WTC11 (cell line): ENCODE measurements around the gene LGSN. TPM values are rescaled to one million over a fixed set of nuclear protein-coding genes. Genes with fewer than 3 reads are reported as not detected.

Experiments
- ATAC-seq: fragments of 200-7000 bp; cut with Tn5 transposase; 2 replicates; pipeline ENCODE4 v1.10.0; 2021; ENCODE audit warnings: mild to moderate bottlenecking, moderate library complexity
- CTCF ChIA-PET: fragments of 300-600 bp; sonication (Branson Sonifier 250); formaldehyde crosslinking; loops from one replicate; lab custom pipeline; 2021; ENCODE audit warnings: antibody characterized with exemption; lab: Charles Lee
- POLR2A ChIA-PET: fragments of 350-600 bp; sonication (Branson Sonifier 250); formaldehyde crosslinking; loops from one replicate; lab custom pipeline; 2021; ENCODE audit warnings: antibody characterized with exemption; lab: Charles Lee
- DNase-seq: peaks from one replicate; pipeline ENCODE4 v3.0.0; 2021; ENCODE audit warnings: low spot score
- H3K27ac Mint-ChIP-seq: 2 replicates; pipeline ENCODE4 v1.8.0; 2021; ENCODE audit warnings: mixed read lengths
- H3K27me3 Mint-ChIP-seq: 2 replicates; pipeline ENCODE4 v1.8.0; 2021; ENCODE audit warnings: low read depth, mild to moderate bottlenecking, moderate library complexity, mixed read lengths
- H3K36me3 Mint-ChIP-seq: 2 replicates; pipeline ENCODE4 v1.8.0; 2021; ENCODE audit warnings: mixed read lengths
- H3K4me1 Mint-ChIP-seq: 2 replicates; pipeline ENCODE4 v1.8.0; 2022; ENCODE audit warnings: mixed read lengths
- H3K4me3 Mint-ChIP-seq: 2 replicates; pipeline ENCODE4 v1.8.0; 2021; ENCODE audit warnings: mild to moderate bottlenecking, moderate library complexity, mixed read lengths
- H3K9me3 Mint-ChIP-seq: 2 replicates; pipeline ENCODE4 v1.8.0; 2021; ENCODE audit warnings: mixed read lengths
- ATF1 ChIP-seq: sonication (generic); formaldehyde crosslinking; IDR thresholded peaks from 2 replicates; pipeline ENCODE4 v1.8.1; 2023; ENCODE audit warnings: mild to moderate bottlenecking, moderate library complexity, missing genetic modification reagents
- ELF4 ChIP-seq: sonication (generic); formaldehyde crosslinking; IDR thresholded peaks from 2 replicates; pipeline ENCODE4 v1.8.1; 2022; ENCODE audit warnings: low read depth, mild to moderate bottlenecking, moderate library complexity, missing genetic modification reagents
- FOXJ3 ChIP-seq: sonication (generic); formaldehyde crosslinking; IDR thresholded peaks from 2 replicates; pipeline ENCODE4 v1.9.0; 2021; ENCODE audit warnings: missing genetic modification reagents, mild to moderate bottlenecking, borderline replicate concordance
- IRF2 ChIP-seq: sonication (generic); formaldehyde crosslinking; IDR thresholded peaks from 2 replicates; pipeline ENCODE4 v1.8.0; 2022; ENCODE audit warnings: low read depth, missing genetic modification reagents, borderline replicate concordance
- JUN ChIP-seq: sonication (generic); formaldehyde crosslinking; IDR thresholded peaks from 2 replicates; pipeline ENCODE4 v1.8.0; 2023; ENCODE audit warnings: mild to moderate bottlenecking, missing genetic modification reagents
- KAT7 ChIP-seq: sonication (generic); formaldehyde crosslinking; IDR thresholded peaks from 2 replicates; pipeline ENCODE4 v1.8.1; 2023; ENCODE audit warnings: missing genetic modification reagents, mild to moderate bottlenecking, borderline replicate concordance
- NFYB ChIP-seq: sonication (generic); formaldehyde crosslinking; conservative IDR thresholded peaks from 2 replicates; pipeline ENCODE4 v1.8.0; 2022; ENCODE audit warnings: low read depth, missing genetic modification reagents
- NR3C1 ChIP-seq: sonication (generic); formaldehyde crosslinking; conservative IDR thresholded peaks from 2 replicates; pipeline ENCODE4 v1.8.1; 2023; ENCODE audit warnings: low read depth, mild to moderate bottlenecking, missing genetic modification reagents
- RELA ChIP-seq: sonication (generic); formaldehyde crosslinking; IDR thresholded peaks from 2 replicates; pipeline ENCODE4 v1.8.1; 2022; ENCODE audit warnings: missing genetic modification reagents, mild to moderate bottlenecking, borderline replicate concordance
- SMAD3 ChIP-seq: sonication (generic); formaldehyde crosslinking; IDR thresholded peaks from 2 replicates; pipeline ENCODE4 v1.8.0; 2022; ENCODE audit warnings: missing genetic modification reagents, mild to moderate bottlenecking, borderline replicate concordance
- SP1 ChIP-seq: sonication (generic); formaldehyde crosslinking; conservative IDR thresholded peaks from 2 replicates; pipeline ENCODE4 v1.8.1; 2022; ENCODE audit warnings: missing genetic modification reagents
- total RNA-seq: library from RNA; stranded (reverse); gene quantifications from 3 replicates; pipeline ENCODE4 v1.2.3, GENCODE V29; 2021
- TF ChIP-seq, protein P1 (sequence below): fragments of 250-450 bp; sonication (Bioruptor Pico); IDR thresholded peaks from 2 replicates; pipeline ENCODE4 v1.8.0; 2021; ENCODE audit warnings: mild to moderate bottlenecking
- TF ChIP-seq, protein P2 (sequence below): sonication (generic); formaldehyde crosslinking; IDR thresholded peaks from 2 replicates; pipeline ENCODE4 v1.8.0; 2023; ENCODE audit warnings: missing genetic modification reagents
- TF ChIP-seq, protein P3 (sequence below): sonication (generic); formaldehyde crosslinking; IDR thresholded peaks from 2 replicates; pipeline ENCODE4 v1.8.1; 2023; ENCODE audit warnings: mild to moderate bottlenecking, missing genetic modification reagents, borderline replicate concordance
- TF ChIP-seq, protein P4 (sequence below): sonication (generic); formaldehyde crosslinking; IDR thresholded peaks from 2 replicates; pipeline ENCODE4 v1.8.0; 2023; ENCODE audit warnings: missing genetic modification reagents, mild to moderate bottlenecking, borderline replicate concordance
- TF ChIP-seq, protein P5 (sequence below): sonication (generic); formaldehyde crosslinking; IDR thresholded peaks from 2 replicates; pipeline ENCODE4 v1.8.1; 2023; ENCODE audit warnings: mild to moderate bottlenecking, missing genetic modification reagents

The LGSN gene
- total RNA-seq, 1 experiment from 2014 or later, result 0.35 TPM

DNA sequence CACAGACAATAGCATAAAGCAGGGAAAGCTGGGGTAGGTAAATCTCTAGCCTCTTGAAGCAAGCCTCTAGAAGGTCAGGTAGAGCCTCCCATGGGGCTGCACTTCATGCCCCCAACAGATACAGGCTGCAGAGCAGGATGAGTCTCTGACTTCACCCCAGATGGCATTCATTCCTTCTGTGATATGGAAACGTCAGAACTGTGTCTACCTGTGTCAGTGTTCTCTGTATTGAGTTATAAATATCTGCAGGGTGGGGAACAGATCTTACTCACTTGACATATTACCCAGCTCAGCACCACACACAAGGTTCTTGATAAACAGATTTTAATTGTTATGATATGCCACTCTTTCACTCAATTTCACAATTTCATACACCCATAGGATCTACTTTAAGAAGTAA lies 2.1 kb downstream of the LGSN start:
- Mint-ChIP-seq H3K36me3 (peaks cover 5% of the 10 kb centered on the region; the same call in 1 of the 2 replicates), H3K4me3 (no peak overlapping the region), H3K27ac (no peak overlapping the region), H3K9me3 (peaks cover 31% of the 10 kb centered on the region), H3K4me1 (peaks cover 7% of the 10 kb centered on the region), H3K27me3 (no peaks in the 10 kb centered on the region)
- no peak for DNase-seq
- TF ChIP-seq SP1 (CRISPR knock-in tag) (no peak), NR3C1 (CRISPR knock-in tag) (no peak), NFYB (no peak), FOXJ3 (CRISPR knock-in tag) (no peak), ATF1 (CRISPR knock-in tag) (no peak), ELF4 (no peak), KAT7 (CRISPR knock-in tag) (no peak), SMAD3 (CRISPR knock-in tag) (no peak), RELA (CRISPR knock-in tag) (no peak), JUN (CRISPR knock-in tag) (no peak), IRF2 (no peak)
- TF ChIP-seq, protein P1, sequence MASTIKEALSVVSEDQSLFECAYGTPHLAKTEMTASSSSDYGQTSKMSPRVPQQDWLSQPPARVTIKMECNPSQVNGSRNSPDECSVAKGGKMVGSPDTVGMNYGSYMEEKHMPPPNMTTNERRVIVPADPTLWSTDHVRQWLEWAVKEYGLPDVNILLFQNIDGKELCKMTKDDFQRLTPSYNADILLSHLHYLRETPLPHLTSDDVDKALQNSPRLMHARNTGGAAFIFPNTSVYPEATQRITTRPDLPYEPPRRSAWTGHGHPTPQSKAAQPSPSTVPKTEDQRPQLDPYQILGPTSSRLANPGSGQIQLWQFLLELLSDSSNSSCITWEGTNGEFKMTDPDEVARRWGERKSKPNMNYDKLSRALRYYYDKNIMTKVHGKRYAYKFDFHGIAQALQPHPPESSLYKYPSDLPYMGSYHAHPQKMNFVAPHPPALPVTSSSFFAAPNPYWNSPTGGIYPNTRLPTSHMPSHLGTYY (CRISPR knock-in tag), result no peak
- TF ChIP-seq, protein P2, sequence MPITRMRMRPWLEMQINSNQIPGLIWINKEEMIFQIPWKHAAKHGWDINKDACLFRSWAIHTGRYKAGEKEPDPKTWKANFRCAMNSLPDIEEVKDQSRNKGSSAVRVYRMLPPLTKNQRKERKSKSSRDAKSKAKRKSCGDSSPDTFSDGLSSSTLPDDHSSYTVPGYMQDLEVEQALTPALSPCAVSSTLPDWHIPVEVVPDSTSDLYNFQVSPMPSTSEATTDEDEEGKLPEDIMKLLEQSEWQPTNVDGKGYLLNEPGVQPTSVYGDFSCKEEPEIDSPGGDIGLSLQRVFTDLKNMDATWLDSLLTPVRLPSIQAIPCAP (CRISPR knock-in tag), result no peak
- TF ChIP-seq, protein P3, sequence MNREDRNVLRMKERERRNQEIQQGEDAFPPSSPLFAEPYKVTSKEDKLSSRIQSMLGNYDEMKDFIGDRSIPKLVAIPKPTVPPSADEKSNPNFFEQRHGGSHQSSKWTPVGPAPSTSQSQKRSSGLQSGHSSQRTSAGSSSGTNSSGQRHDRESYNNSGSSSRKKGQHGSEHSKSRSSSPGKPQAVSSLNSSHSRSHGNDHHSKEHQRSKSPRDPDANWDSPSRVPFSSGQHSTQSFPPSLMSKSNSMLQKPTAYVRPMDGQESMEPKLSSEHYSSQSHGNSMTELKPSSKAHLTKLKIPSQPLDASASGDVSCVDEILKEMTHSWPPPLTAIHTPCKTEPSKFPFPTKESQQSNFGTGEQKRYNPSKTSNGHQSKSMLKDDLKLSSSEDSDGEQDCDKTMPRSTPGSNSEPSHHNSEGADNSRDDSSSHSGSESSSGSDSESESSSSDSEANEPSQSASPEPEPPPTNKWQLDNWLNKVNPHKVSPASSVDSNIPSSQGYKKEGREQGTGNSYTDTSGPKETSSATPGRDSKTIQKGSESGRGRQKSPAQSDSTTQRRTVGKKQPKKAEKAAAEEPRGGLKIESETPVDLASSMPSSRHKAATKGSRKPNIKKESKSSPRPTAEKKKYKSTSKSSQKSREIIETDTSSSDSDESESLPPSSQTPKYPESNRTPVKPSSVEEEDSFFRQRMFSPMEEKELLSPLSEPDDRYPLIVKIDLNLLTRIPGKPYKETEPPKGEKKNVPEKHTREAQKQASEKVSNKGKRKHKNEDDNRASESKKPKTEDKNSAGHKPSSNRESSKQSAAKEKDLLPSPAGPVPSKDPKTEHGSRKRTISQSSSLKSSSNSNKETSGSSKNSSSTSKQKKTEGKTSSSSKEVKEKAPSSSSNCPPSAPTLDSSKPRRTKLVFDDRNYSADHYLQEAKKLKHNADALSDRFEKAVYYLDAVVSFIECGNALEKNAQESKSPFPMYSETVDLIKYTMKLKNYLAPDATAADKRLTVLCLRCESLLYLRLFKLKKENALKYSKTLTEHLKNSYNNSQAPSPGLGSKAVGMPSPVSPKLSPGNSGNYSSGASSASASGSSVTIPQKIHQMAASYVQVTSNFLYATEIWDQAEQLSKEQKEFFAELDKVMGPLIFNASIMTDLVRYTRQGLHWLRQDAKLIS (CRISPR knock-in tag), result no peak
- TF ChIP-seq, protein P4, sequence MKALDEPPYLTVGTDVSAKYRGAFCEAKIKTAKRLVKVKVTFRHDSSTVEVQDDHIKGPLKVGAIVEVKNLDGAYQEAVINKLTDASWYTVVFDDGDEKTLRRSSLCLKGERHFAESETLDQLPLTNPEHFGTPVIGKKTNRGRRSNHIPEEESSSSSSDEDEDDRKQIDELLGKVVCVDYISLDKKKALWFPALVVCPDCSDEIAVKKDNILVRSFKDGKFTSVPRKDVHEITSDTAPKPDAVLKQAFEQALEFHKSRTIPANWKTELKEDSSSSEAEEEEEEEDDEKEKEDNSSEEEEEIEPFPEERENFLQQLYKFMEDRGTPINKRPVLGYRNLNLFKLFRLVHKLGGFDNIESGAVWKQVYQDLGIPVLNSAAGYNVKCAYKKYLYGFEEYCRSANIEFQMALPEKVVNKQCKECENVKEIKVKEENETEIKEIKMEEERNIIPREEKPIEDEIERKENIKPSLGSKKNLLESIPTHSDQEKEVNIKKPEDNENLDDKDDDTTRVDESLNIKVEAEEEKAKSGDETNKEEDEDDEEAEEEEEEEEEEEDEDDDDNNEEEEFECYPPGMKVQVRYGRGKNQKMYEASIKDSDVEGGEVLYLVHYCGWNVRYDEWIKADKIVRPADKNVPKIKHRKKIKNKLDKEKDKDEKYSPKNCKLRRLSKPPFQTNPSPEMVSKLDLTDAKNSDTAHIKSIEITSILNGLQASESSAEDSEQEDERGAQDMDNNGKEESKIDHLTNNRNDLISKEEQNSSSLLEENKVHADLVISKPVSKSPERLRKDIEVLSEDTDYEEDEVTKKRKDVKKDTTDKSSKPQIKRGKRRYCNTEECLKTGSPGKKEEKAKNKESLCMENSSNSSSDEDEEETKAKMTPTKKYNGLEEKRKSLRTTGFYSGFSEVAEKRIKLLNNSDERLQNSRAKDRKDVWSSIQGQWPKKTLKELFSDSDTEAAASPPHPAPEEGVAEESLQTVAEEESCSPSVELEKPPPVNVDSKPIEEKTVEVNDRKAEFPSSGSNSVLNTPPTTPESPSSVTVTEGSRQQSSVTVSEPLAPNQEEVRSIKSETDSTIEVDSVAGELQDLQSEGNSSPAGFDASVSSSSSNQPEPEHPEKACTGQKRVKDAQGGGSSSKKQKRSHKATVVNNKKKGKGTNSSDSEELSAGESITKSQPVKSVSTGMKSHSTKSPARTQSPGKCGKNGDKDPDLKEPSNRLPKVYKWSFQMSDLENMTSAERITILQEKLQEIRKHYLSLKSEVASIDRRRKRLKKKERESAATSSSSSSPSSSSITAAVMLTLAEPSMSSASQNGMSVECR (CRISPR knock-in tag), result no peak
- TF ChIP-seq, protein P5, sequence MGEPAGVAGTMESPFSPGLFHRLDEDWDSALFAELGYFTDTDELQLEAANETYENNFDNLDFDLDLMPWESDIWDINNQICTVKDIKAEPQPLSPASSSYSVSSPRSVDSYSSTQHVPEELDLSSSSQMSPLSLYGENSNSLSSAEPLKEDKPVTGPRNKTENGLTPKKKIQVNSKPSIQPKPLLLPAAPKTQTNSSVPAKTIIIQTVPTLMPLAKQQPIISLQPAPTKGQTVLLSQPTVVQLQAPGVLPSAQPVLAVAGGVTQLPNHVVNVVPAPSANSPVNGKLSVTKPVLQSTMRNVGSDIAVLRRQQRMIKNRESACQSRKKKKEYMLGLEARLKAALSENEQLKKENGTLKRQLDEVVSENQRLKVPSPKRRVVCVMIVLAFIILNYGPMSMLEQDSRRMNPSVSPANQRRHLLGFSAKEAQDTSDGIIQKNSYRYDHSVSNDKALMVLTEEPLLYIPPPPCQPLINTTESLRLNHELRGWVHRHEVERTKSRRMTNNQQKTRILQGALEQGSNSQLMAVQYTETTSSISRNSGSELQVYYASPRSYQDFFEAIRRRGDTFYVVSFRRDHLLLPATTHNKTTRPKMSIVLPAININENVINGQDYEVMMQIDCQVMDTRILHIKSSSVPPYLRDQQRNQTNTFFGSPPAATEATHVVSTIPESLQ (CRISPR knock-in tag), result no peak
- no peak for ATAC-seq
- ChIA-PET CTCF (interaction anchor here (1.3 kb wide), 1 partner anchor 392 kb away, joined by 3 read pairs; no protein-coding TSS in a partner anchor), POLR2A (no interaction called here)
